Aorta (tissue), 5 donors: ENCODE results near the gene BOD1L2. TPM values are rescaled to one million over a fixed set of nuclear protein-coding genes. Genes with fewer than 3 reads are reported as not detected.

Experiments used
- ATAC-seq: fragments of 200-7000 bp; cut with Tn5 transposase; one replicate; pipeline ENCODE4 v1.9.1; 2022; ENCODE audit warnings: moderate library complexity; ENCODE audit not compliant: low FRiP score
- DNase-seq, 2 donors: peaks; one replicate each; pipeline ENCODE4 v3.0.0-alpha.2; 2020
- H3K27ac ChIP-seq, 2 donors: one replicate each; pipeline ENCODE4 v1.5.1; 2013; ENCODE audit warnings: low read length in 2 of 2, mild to moderate bottlenecking in 2 of 2, moderate library complexity in 2 of 2, control low read depth in 1 of 2, inconsistent platforms in 1 of 2, low read depth in 1 of 2
- H3K27me3 ChIP-seq, 2 donors: one replicate each; pipeline ENCODE4 v1.6.1; 2013; ENCODE audit warnings: control low read depth in 1 of 2, low read length in 1 of 2, mild to moderate bottlenecking in 1 of 2, moderate library complexity in 1 of 2; ENCODE audit not compliant: insufficient read depth in 2 of 2, control insufficient read depth in 1 of 2
- H3K36me3 ChIP-seq, 2 donors: one replicate each; pipeline ENCODE4 v1.6.1; 2013; ENCODE audit warnings: control low read depth in 1 of 2, low read length in 1 of 2, mild to moderate bottlenecking in 1 of 2; ENCODE audit not compliant: insufficient read depth in 2 of 2, control insufficient read depth in 1 of 2
- H3K4me1 ChIP-seq, 2 donors: one replicate each; pipeline ENCODE4 v1.6.1; 2013; ENCODE audit warnings: low read length in 2 of 2, control low read depth in 1 of 2, mild to moderate bottlenecking in 1 of 2, moderate library complexity in 1 of 2; ENCODE audit not compliant: insufficient read depth in 2 of 2, control insufficient read depth in 1 of 2
- H3K4me3 ChIP-seq, 2 donors: one replicate each; pipeline ENCODE4 v1.5.1; 2013; ENCODE audit warnings: low read length in 2 of 2, control low read depth in 1 of 2, mild to moderate bottlenecking in 1 of 2
- H3K9me3 ChIP-seq: one replicate; pipeline ENCODE4 v1.6.1; 2013; ENCODE audit warnings: mild to moderate bottlenecking, low read length; ENCODE audit not compliant: control insufficient read depth
- WGBS, 2 donors: extraction: QIAGEN DNeasy Blood & Tissue Kit; methylation state at CpG; one replicate each; pipeline ENCODE4 v1.1.7; 2013; 5-methylcytosine and 5-hydroxymethylcytosine counted together
- intact Hi-C, 2 donors: fragments of 100-400 bp; cut with DNase I; formaldehyde crosslinking; loops; one replicate each; pipeline versions ENCODE4 v1.14.2 to v1.15.0; 2022
- long read RNA-seq, 2 donors: library from polyadenylated mRNA; unstranded; transcript quantifications; one replicate each; pipeline ENCODE4 v2.0.0, GENCODE V29; 2020 to 2021
- polyA plus RNA-seq, 2 donors: library from polyadenylated mRNA; stranded (reverse); fragments of 200-250 nt; gene quantifications; one replicate each; pipeline ENCODE4 v1.2.3, GENCODE V29; 2013
- total RNA-seq, 2 donors: library from RNA; stranded (reverse); fragmentation: NEBNext Ultra II Directional; extraction: Animal tissue kit (Norgen Biotek cat#: 25700); gene quantifications; one replicate each; pipeline ENCODE4 v1.2.1, GENCODE V29; 2021
- donor health status: healthy with polysubstance abuse.
- donor health status: Bipolar disorder and iron deficiency.
- donor health status: DM: no; HTN: no; CAD: no.
- donor health status: DM: no; HTN: no; CAD: no.
- donor health status: DM: yes; HTN: yes; CAD: no.

BOD1L2 gene
- total RNA-seq (not detected), polyA plus RNA-seq (under 1 TPM in 1 of 2 donors, not detected in 1; 0.25 TPM)
- long read RNA-seq, donor 1 = 0 reads
- long read RNA-seq, donor 2 = 0 reads

GRCh38 chr18:57146956-57147636 lies at the start of gene BOD1L2:
Gene BOD1L2 (plus strand): TSS chr18:57147087. CDS start chr18:57147313, 226 bp downstream.
- H3K4me1 ChIP-seq = no peaks in the 10 kb centered on the region
- H3K9me3 ChIP-seq = no peaks in the 10 kb centered on the region
- no peak within 1 kb of the TSS for H3K4me3 ChIP-seq
- intact Hi-C loops = no loop called here
- no peak for DNase-seq
- no peaks in the 10 kb centered on the region for H3K27me3 ChIP-seq
- ATAC-seq = no peak
- no peaks in the 10 kb centered on the region for H3K36me3 ChIP-seq
- H3K27ac ChIP-seq = no peak within 1 kb of the TSS
- 77 to 86% methylated on average over 49 to 50 of the region's 50 CpGs for WGBS, 2 donors

- Histone ChIP-seq H3K9me3 (peaks cover 3% of the 10 kb centered on the region), H3K27ac (no peak overlapping the region), H3K36me3 (no peaks in the 10 kb centered on the region), H3K4me1 (no peaks in the 10 kb centered on the region), H3K27me3 (peaks cover 0 to 2% of the 10 kb centered on the region in 2 donors), H3K4me3 (no peak overlapping the region)
- 62 to 64% methylated on average over 4 of the region's 4 CpGs for WGBS, 2 donors
- no peak for ATAC-seq
- intact Hi-C loops = no loop called here
- no peak for DNase-seq
Observed at GRCh38 chr18:57107140-57107832, 39.6 kb upstream of the BOD1L2 start.

- peaks cover 0 to 2% of the 10 kb centered on the region in 2 donors for H3K27me3 ChIP-seq
- WGBS, 2 donors = 72 to 74% methylated on average over 4 of the region's 4 CpGs
- no peak overlapping the region for H3K27ac ChIP-seq
- DNase-seq (no peak), ATAC-seq (no peak)
- no peaks in the 10 kb centered on the region for H3K36me3 ChIP-seq
- no peaks in the 10 kb centered on the region for H3K9me3 ChIP-seq
- H3K4me3 ChIP-seq = no peak overlapping the region
- no peaks in the 10 kb centered on the region for H3K4me1 ChIP-seq
- intact Hi-C loops = no loop called here
Observed at GRCh38 chr18:57110290-57110689, 36.6 kb upstream of the BOD1L2 start.

GRCh38 chr18:57113799-57114420 lies 33.0 kb upstream of the BOD1L2 start:
- Histone ChIP-seq H3K4me3 (no peak overlapping the region), H3K27ac (no peak overlapping the region), H3K9me3 (no peaks in the 10 kb centered on the region), H3K4me1 (no peaks in the 10 kb centered on the region), H3K36me3 (no peaks in the 10 kb centered on the region), H3K27me3 (peaks cover 0 to 2% of the 10 kb centered on the region in 2 donors)
- intact Hi-C loops = no loop called here
- ATAC-seq = no peak
- WGBS, 2 donors = 15 to 26% methylated on average over 4 of the region's 4 CpGs
- DNase-seq = no peak

GRCh38 chr18:57116598-57117132 lies 30.2 kb upstream of the BOD1L2 start:
- Histone ChIP-seq H3K4me3 (no peak overlapping the region), H3K4me1 (no peaks in the 10 kb centered on the region), H3K9me3 (no peaks in the 10 kb centered on the region), H3K36me3 (no peaks in the 10 kb centered on the region), H3K27ac (no peak overlapping the region), H3K27me3 (peaks cover 0 to 1% of the 10 kb centered on the region in 2 donors)
- ATAC-seq = no peak
- intact Hi-C loops = no loop called here
- no peak for DNase-seq
- WGBS, 2 donors = 55% methylated on average over 7 of the region's 7 CpGs

GRCh38 chr18:57121542-57122112 lies 25.3 kb upstream of the BOD1L2 start:
- no peaks in the 10 kb centered on the region for H3K36me3 ChIP-seq
- intact Hi-C loops = no loop called here
- H3K4me1 ChIP-seq = no peaks in the 10 kb centered on the region
- DNase-seq (no peak), ATAC-seq (no peak)
- 2 to 5% methylated on average over 33 of the region's 33 CpGs for WGBS, 2 donors
- no peak overlapping the region for H3K27ac ChIP-seq
- H3K4me3 ChIP-seq = no peak overlapping the region
- H3K9me3 ChIP-seq = no peaks in the 10 kb centered on the region
- no peaks in the 10 kb centered on the region for H3K27me3 ChIP-seq

GRCh38 chr18:57122936-57123510 lies 23.9 kb upstream of the BOD1L2 start:
- intact Hi-C loops = no loop called here
- DNase-seq (no peak), ATAC-seq (no peak)
- Histone ChIP-seq H3K27ac (no peak overlapping the region), H3K36me3 (no peaks in the 10 kb centered on the region), H3K4me1 (no peaks in the 10 kb centered on the region), H3K4me3 (no peak overlapping the region), H3K27me3 (no peaks in the 10 kb centered on the region), H3K9me3 (no peaks in the 10 kb centered on the region)
- WGBS, 2 donors = 16 to 22% methylated on average over 6 of the region's 6 CpGs

- no peak overlapping the region for H3K27ac ChIP-seq
- WGBS, 2 donors = 59% methylated on average over 5 of the region's 5 CpGs
- H3K9me3 ChIP-seq = no peaks in the 10 kb centered on the region
- no peaks in the 10 kb centered on the region for H3K36me3 ChIP-seq
- DNase-seq (no peak), ATAC-seq (no peak)
- no peaks in the 10 kb centered on the region for H3K27me3 ChIP-seq
- intact Hi-C loops = no loop called here
- no peaks in the 10 kb centered on the region for H3K4me1 ChIP-seq
- H3K4me3 ChIP-seq = no peak overlapping the region
Observed at GRCh38 chr18:57125627-57126026, 21.3 kb upstream of the BOD1L2 start.
